ENCODE results near the gene DSG3. TPM values are rescaled to one million over a fixed set of nuclear protein-coding genes. Genes with fewer than 3 reads are reported as not detected.

The DSG3 gene
- total RNA-seq, 4 donors from 2014 or later = under 0.01 TPM; not detected in 3

DNA sequence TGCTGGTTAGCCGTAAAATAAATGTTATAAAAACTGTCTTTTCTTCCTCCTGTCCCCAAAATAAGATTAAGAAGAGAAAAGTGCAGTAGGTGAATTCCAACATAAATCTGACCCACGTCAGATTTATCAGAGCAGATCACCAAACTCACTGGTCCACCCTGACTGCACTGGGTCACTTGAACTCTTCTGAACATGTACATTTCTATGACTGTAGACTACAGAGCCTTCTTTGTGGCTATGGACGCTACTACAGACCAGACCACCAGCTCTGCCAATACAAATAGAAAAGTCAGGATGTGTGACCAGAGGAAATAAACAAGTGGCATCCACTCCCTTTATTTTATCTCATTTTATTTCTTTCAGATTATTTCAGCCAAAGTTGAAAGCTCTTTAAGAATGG is 62.0 kb downstream of the DSG3 start:
- WGBS, 2 donors (ENCODE audit: low coverage in 1 of 2) = 56 to 66% methylated on average over 3 of the region's 3 CpGs
- TF ChIP-seq CTCF (IDR thresholded peaks at IDR 0.05) (no peak), EP300 (IDR thresholded peaks at IDR 0.05; ENCODE audit: low read depth) (no peak), POLR2A (IDR thresholded peaks at IDR 0.05) (no peak), POLR2AphosphoS5 (IDR thresholded peaks at IDR 0.05) (no peak)
- Histone ChIP-seq H3K4me3 (no peak overlapping the region), H3K36me3 (no peaks in the 10 kb centered on the region), H3K9me3 (no peaks in the 10 kb centered on the region), H3K27ac (peak overlapping the region in 3 of 4 donors; percentile 64 to 70 (median 66)), H3K27me3 (no peaks in the 10 kb centered on the region), H3K4me1 (peaks cover 0 to 49% (median 10%) of the 10 kb centered on the region in 4 donors)
- no peak for DNase-seq
- intact Hi-C loops (cut with DNase I; ENCODE audit: low total_unique reads) (no loop called here), in situ Hi-C loops (cut with MboI; ENCODE audit: low pct_ligation_motif_present in 1 of 4, low pct_unique_long_range_greater_than_20kb in 1 of 4, low sequenced_read_pairs in 3 of 4) (loop anchor here in 2 of 4 donors (25.0 kb wide), 2 partner anchors 247 to 422 kb away; no protein-coding TSS in a partner anchor)

DNA sequence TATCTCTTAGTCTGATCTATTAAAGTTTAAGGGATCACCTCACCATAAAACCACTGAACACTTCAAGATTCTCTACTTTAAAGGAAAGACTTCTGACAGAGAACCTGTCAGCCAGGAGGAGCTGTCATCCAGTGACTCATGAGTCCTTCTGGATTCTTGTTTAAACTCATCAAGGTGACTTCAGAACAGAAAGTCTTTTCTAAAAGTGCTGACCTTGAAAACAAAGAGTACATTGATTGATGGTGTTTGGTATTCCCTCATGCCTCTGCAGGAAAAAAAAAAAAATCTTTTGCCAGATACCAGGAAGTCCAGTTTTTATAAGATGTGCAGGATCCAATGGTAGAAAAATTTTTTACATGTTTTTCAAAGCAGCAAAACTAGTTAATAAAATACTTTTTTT is 62.8 kb downstream of the DSG3 start:
- Histone ChIP-seq H3K27ac (peak overlapping the region in 3 of 4 donors; percentile 64 to 70 (median 66)), H3K4me1 (peaks cover 0 to 42% (median 9%) of the 10 kb centered on the region in 4 donors), H3K9me3 (no peaks in the 10 kb centered on the region), H3K27me3 (no peaks in the 10 kb centered on the region), H3K4me3 (no peak overlapping the region), H3K36me3 (no peaks in the 10 kb centered on the region)
- in situ Hi-C loops (cut with MboI; ENCODE audit: low pct_ligation_motif_present in 1 of 4, low pct_unique_long_range_greater_than_20kb in 1 of 4, low sequenced_read_pairs in 3 of 4) (loop anchor here in 2 of 4 donors (25.0 kb wide), 2 partner anchors 248 to 423 kb away; no protein-coding TSS in a partner anchor), intact Hi-C loops (cut with DNase I; ENCODE audit: low total_unique reads) (no loop called here)
- DNase-seq = no peak
- TF ChIP-seq POLR2AphosphoS5 (IDR thresholded peaks at IDR 0.05) = no peak
- TF ChIP-seq CTCF (IDR thresholded peaks at IDR 0.05) = no peak
- TF ChIP-seq EP300 (IDR thresholded peaks at IDR 0.05; ENCODE audit: low read depth) = no peak
- TF ChIP-seq POLR2A (IDR thresholded peaks at IDR 0.05) = no peak

- intact Hi-C loops (cut with DNase I; ENCODE audit: low total_unique reads) = no loop called here
Measured at GRCh38 chr18:31511098-31511497, 63.6 kb downstream of the DSG3 start.

GRCh38 chr18:31512203-31512764 is 64.7 kb downstream of the DSG3 start:
- DNase-seq = peak; percentile 84
- TF ChIP-seq POLR2A (IDR thresholded peaks at IDR 0.05) = no peak
- peak in 2 of 3 donors; percentile 60 to 86 for TF ChIP-seq POLR2AphosphoS5 (IDR thresholded peaks at IDR 0.05)
- TF ChIP-seq EP300 (IDR thresholded peaks at IDR 0.05; ENCODE audit: low read depth) = peak; percentile 76
- Histone ChIP-seq H3K36me3 (no peaks in the 10 kb centered on the region), H3K4me3 (no peak overlapping the region), H3K9me3 (no peaks in the 10 kb centered on the region), H3K27me3 (no peaks in the 10 kb centered on the region), H3K27ac (peak overlapping the region; percentile 61 to 70 (median 65)), H3K4me1 (peaks cover 0 to 34% (median 7%) of the 10 kb centered on the region in 4 donors)
- 36 to 39% methylated on average over 6 of the region's 6 CpGs for WGBS, 2 donors (ENCODE audit: low coverage in 1 of 2)
- in situ Hi-C loops (cut with MboI; ENCODE audit: low pct_ligation_motif_present in 1 of 4, low pct_unique_long_range_greater_than_20kb in 1 of 4, low sequenced_read_pairs in 3 of 4) = loop anchor here in 2 of 4 donors (25.0 kb wide), 2 partner anchors 250 to 425 kb away; no protein-coding TSS in a partner anchor
- intact Hi-C loops (cut with DNase I; ENCODE audit: low total_unique reads) = no loop called here

More at GRCh38 chr18:31511098-31511497, 63.6 kb downstream of the DSG3 start:
- no peak for DNase-seq
- Histone ChIP-seq H3K36me3 (no peaks in the 10 kb centered on the region), H3K4me3 (no peak overlapping the region), H3K4me1 (peaks cover 0 to 34% (median 7%) of the 10 kb centered on the region in 4 donors), H3K27me3 (no peaks in the 10 kb centered on the region), H3K9me3 (no peaks in the 10 kb centered on the region), H3K27ac (peak overlapping the region in 3 of 4 donors; percentile 64 to 70 (median 66))
- in situ Hi-C loops (cut with MboI; ENCODE audit: low pct_ligation_motif_present in 1 of 4, low pct_unique_long_range_greater_than_20kb in 1 of 4, low sequenced_read_pairs in 3 of 4) = loop anchor here in 2 of 4 donors (25.0 kb wide), 2 partner anchors 249 to 424 kb away; no protein-coding TSS in a partner anchor
- WGBS, 2 donors (ENCODE audit: low coverage in 1 of 2) = 14 to 62% methylated on average over 1 to 6 of the region's 6 CpGs
- TF ChIP-seq CTCF (IDR thresholded peaks at IDR 0.05) (peak in 2 of 5 experiments; percentile 5 to 7), POLR2AphosphoS5 (IDR thresholded peaks at IDR 0.05) (no peak)

Measured in transverse colon (tissue), 4 donors.